ENCODE measurements around the gene RGS1.

DNA sequence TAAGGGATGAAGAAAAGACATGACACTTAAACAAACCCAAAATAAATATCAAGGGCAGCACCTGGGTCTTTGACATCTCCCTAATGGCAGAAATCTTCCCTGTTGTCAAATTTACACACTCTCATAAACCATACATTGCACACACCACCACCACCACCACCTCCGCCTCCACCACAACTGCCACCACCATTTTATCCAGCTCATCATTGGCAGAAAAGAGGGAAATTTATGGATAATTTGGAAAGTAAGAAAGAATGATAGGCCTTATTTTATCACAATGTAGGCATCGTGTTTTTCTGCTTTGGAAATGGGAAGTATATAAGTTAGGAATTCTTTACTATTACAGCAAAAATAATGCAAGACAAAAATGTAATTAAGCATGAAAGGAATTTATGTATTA, 33.1 kb downstream of the RGS1 start:
- TF ChIP-seq SP1 (IDR thresholded peaks at IDR 0.05; ENCODE audit: low read depth) (no peak), EZH2 (IDR thresholded peaks at IDR 0.05) (no peak), ZNF274 (IDR thresholded peaks at IDR 0.05; ENCODE audit: low read depth, low read length) (no peak), SRF (IDR thresholded peaks at IDR 0.05; ENCODE audit: low read depth) (no peak), POLR2A (IDR thresholded peaks at IDR 0.05; ENCODE audit: borderline replicate concordance, extremely low read depth, insufficient read depth, insufficient read length) (no peak), EZH2phosphoT487 (IDR thresholded peaks at IDR 0.05; ENCODE audit: borderline replicate concordance) (no peak), CEBPB (IDR thresholded peaks at IDR 0.05; ENCODE audit: low read depth) (no peak), ZBTB33 (IDR thresholded peaks at IDR 0.05; ENCODE audit: extremely low read depth, insufficient replicate concordance, low read length) (no peak), TCF7L2 (IDR thresholded peaks at IDR 0.05; ENCODE audit: borderline replicate concordance, extremely low read depth, insufficient read depth, insufficient read length) (no peak)
- TF ChIP-seq, protein P1, sequence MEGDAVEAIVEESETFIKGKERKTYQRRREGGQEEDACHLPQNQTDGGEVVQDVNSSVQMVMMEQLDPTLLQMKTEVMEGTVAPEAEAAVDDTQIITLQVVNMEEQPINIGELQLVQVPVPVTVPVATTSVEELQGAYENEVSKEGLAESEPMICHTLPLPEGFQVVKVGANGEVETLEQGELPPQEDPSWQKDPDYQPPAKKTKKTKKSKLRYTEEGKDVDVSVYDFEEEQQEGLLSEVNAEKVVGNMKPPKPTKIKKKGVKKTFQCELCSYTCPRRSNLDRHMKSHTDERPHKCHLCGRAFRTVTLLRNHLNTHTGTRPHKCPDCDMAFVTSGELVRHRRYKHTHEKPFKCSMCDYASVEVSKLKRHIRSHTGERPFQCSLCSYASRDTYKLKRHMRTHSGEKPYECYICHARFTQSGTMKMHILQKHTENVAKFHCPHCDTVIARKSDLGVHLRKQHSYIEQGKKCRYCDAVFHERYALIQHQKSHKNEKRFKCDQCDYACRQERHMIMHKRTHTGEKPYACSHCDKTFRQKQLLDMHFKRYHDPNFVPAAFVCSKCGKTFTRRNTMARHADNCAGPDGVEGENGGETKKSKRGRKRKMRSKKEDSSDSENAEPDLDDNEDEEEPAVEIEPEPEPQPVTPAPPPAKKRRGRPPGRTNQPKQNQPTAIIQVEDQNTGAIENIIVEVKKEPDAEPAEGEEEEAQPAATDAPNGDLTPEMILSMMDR (IDR thresholded peaks at IDR 0.05 in 2 of 3, conservative IDR thresholded peaks at IDR 0.05 in 1 of 3; ENCODE audit: borderline replicate concordance in 1 of 3, insufficient read depth in 1 of 3, low read depth in 2 of 3, low read length in 2 of 3): no peak

Measured in HCT116 (cell line).